ENCODE results near the gene CPSF2. TPM values are rescaled to one million over a fixed set of nuclear protein-coding genes. Genes with fewer than 3 reads are reported as not detected.
A peak's percentile ranks its signal among the peaks of the same experiment; 100 is the strongest.

Gene CPSF2
- 43.0 TPM for polyA plus RNA-seq (2013, experiment 1 of 2)
- polyA plus RNA-seq (2013, experiment 2 of 2) = 50.3 TPM

GRCh38 chr14:92121670-92122350 lies at the start of gene CPSF2, which contains the start of gene NDUFB1:
Gene CPSF2 (plus strand): TSS chr14:92121969. CDS start chr14:92130985, 9,016 bp downstream.
Gene NDUFB1 (minus strand): TSS chr14:92121706. CDS start chr14:92117637, 4,069 bp downstream.
- H3K9me3 ChIP-seq (ENCODE audit: insufficient read depth, low read depth, low read length) = no peaks in the 10 kb centered on the region
- H3K4me1 ChIP-seq (ENCODE audit: insufficient read depth, low read length) = 0 out of 2 replicates have a peak, but pooled peaks cover 2% of the 10 kb centered on the region
- peaks cover 56% of the 10 kb centered on the region for H3K36me3 ChIP-seq (ENCODE audit: insufficient read depth, low read length)
- peak within 1 kb of the TSS; percentile 99 for H3K9ac ChIP-seq (ENCODE audit: low read depth, low read length)
- under 1% methylated on average over 55 of the region's 55 CpGs for WGBS
- peak within 1 kb of the TSS; percentile 97 for H3K4me3 ChIP-seq (ENCODE audit: low read length)
- H3K27ac ChIP-seq (ENCODE audit: low read depth, low read length) = peak within 1 kb of the TSS; percentile 91
- no peaks in the 10 kb centered on the region for H3K27me3 ChIP-seq (ENCODE audit: insufficient read depth, low read length)

GRCh38 chr14:92074555-92074954 lies 47.2 kb upstream of the CPSF2 start:
- Histone ChIP-seq H3K4me1 (ENCODE audit: insufficient read depth, low read length) (no peaks in the 10 kb centered on the region), H3K27me3 (ENCODE audit: insufficient read depth, low read length) (no peaks in the 10 kb centered on the region), H3K36me3 (ENCODE audit: insufficient read depth, low read length) (peaks cover 73% of the 10 kb centered on the region)

GRCh38 chr14:92088494-92088893 lies 33.3 kb upstream of the CPSF2 start:
- Histone ChIP-seq H3K27ac (ENCODE audit: low read depth, low read length) (no peak overlapping the region), H3K9ac (ENCODE audit: low read depth, low read length) (no peak overlapping the region), H3K4me1 (ENCODE audit: insufficient read depth, low read length) (no peaks in the 10 kb centered on the region), H3K27me3 (ENCODE audit: insufficient read depth, low read length) (no peaks in the 10 kb centered on the region), H3K36me3 (ENCODE audit: insufficient read depth, low read length) (peaks cover 75% of the 10 kb centered on the region), H3K9me3 (ENCODE audit: insufficient read depth, low read depth, low read length) (no peaks in the 10 kb centered on the region), H3K4me3 (ENCODE audit: low read length) (no peak overlapping the region)
- 96% methylated on average over 5 of the region's 5 CpGs for WGBS

More at GRCh38 chr14:92074555-92074954, 47.2 kb upstream of the CPSF2 start:
- no peak overlapping the region for H3K9ac ChIP-seq (ENCODE audit: low read depth, low read length)
- no peaks in the 10 kb centered on the region for H3K9me3 ChIP-seq (ENCODE audit: insufficient read depth, low read depth, low read length)
- no peak overlapping the region for H3K4me3 ChIP-seq (ENCODE audit: low read length)
- H3K27ac ChIP-seq (ENCODE audit: low read depth, low read length) = no peak overlapping the region

- no peak overlapping the region for H3K9ac ChIP-seq (ENCODE audit: low read depth, low read length)
- 79% methylated on average over 1 of the region's 1 CpG for WGBS
- H3K9me3 ChIP-seq (ENCODE audit: insufficient read depth, low read depth, low read length) = no peaks in the 10 kb centered on the region
- no peaks in the 10 kb centered on the region for H3K27me3 ChIP-seq (ENCODE audit: insufficient read depth, low read length)
- H3K27ac ChIP-seq (ENCODE audit: low read depth, low read length) = no peak overlapping the region
- H3K4me1 ChIP-seq (ENCODE audit: insufficient read depth, low read length) = no peaks in the 10 kb centered on the region
- H3K36me3 ChIP-seq (ENCODE audit: insufficient read depth, low read length) = peaks cover 70% of the 10 kb centered on the region
- no peak overlapping the region for H3K4me3 ChIP-seq (ENCODE audit: low read length)
These were observed 28.4 kb upstream of the CPSF2 start for GRCh38 chr14:92093320-92093719.

GRCh38 chr14:92099802-92100201 lies 22.0 kb upstream of the CPSF2 start:
- peaks cover 19% of the 10 kb centered on the region for H3K36me3 ChIP-seq (ENCODE audit: insufficient read depth, low read length)
- no peak overlapping the region for H3K9ac ChIP-seq (ENCODE audit: low read depth, low read length)
- H3K4me3 ChIP-seq (ENCODE audit: low read length) = no peak overlapping the region
- H3K27me3 ChIP-seq (ENCODE audit: insufficient read depth, low read length) = no peaks in the 10 kb centered on the region
- no peaks in the 10 kb centered on the region for H3K9me3 ChIP-seq (ENCODE audit: insufficient read depth, low read depth, low read length)
- H3K27ac ChIP-seq (ENCODE audit: low read depth, low read length) = no peak overlapping the region
- peaks cover 8% of the 10 kb centered on the region for H3K4me1 ChIP-seq (ENCODE audit: insufficient read depth, low read length)

GRCh38 chr14:92103363-92103989 lies 18.3 kb upstream of the CPSF2 start:
- H3K36me3 ChIP-seq (ENCODE audit: insufficient read depth, low read length) = no peaks in the 10 kb centered on the region
- H3K9ac ChIP-seq (ENCODE audit: low read depth, low read length) = no peak overlapping the region
- no peaks in the 10 kb centered on the region for H3K9me3 ChIP-seq (ENCODE audit: insufficient read depth, low read depth, low read length)
- no peaks in the 10 kb centered on the region for H3K27me3 ChIP-seq (ENCODE audit: insufficient read depth, low read length)
- no peak overlapping the region for H3K4me3 ChIP-seq (ENCODE audit: low read length)
- peaks cover 21% of the 10 kb centered on the region for H3K4me1 ChIP-seq (ENCODE audit: insufficient read depth, low read length)
- H3K27ac ChIP-seq (ENCODE audit: low read depth, low read length) = no peak overlapping the region
- WGBS = 89% methylated on average over 7 of the region's 7 CpGs

- Histone ChIP-seq H3K9ac (ENCODE audit: low read depth, low read length) (peak overlapping the region; percentile 77), H3K9me3 (ENCODE audit: insufficient read depth, low read depth, low read length) (no peaks in the 10 kb centered on the region), H3K36me3 (ENCODE audit: insufficient read depth, low read length) (no peaks in the 10 kb centered on the region), H3K4me3 (ENCODE audit: low read length) (peak overlapping the region; percentile 84), H3K27me3 (ENCODE audit: insufficient read depth, low read length) (no peaks in the 10 kb centered on the region), H3K4me1 (ENCODE audit: insufficient read depth, low read length) (peaks cover 20% of the 10 kb centered on the region), H3K27ac (ENCODE audit: low read depth, low read length) (no peak overlapping the region)
- WGBS = 69% methylated on average over 14 of the region's 16 CpGs
These were observed 16.5 kb upstream of the CPSF2 start for GRCh38 chr14:92105073-92105892.

- Histone ChIP-seq H3K27ac (ENCODE audit: low read depth, low read length) (no peak overlapping the region), H3K4me1 (ENCODE audit: insufficient read depth, low read length) (peaks cover 16% of the 10 kb centered on the region), H3K9me3 (ENCODE audit: insufficient read depth, low read depth, low read length) (no peaks in the 10 kb centered on the region), H3K36me3 (ENCODE audit: insufficient read depth, low read length) (no peaks in the 10 kb centered on the region), H3K27me3 (ENCODE audit: insufficient read depth, low read length) (no peaks in the 10 kb centered on the region), H3K4me3 (ENCODE audit: low read length) (peak overlapping the region; percentile 84), H3K9ac (ENCODE audit: low read depth, low read length) (peak overlapping the region; percentile 77)
- 0% methylated on average over 10 of the region's 10 CpGs for WGBS
These were observed 16.0 kb upstream of the CPSF2 start for GRCh38 chr14:92105893-92106142.

GRCh38 chr14:92106143-92106926 lies 15.4 kb upstream of the CPSF2 start, which contains the start of gene ATXN3:
Gene ATXN3 (minus strand): TSS chr14:92106582. CDS start chr14:92106552, 30 bp downstream.
- Histone ChIP-seq H3K4me1 (ENCODE audit: insufficient read depth, low read length) (peaks cover 16% of the 10 kb centered on the region), H3K36me3 (ENCODE audit: insufficient read depth, low read length) (no peaks in the 10 kb centered on the region), H3K4me3 (ENCODE audit: low read length) (peak within 1 kb of the TSS; percentile 84), H3K9ac (ENCODE audit: low read depth, low read length) (peak within 1 kb of the TSS; percentile 77), H3K27ac (ENCODE audit: low read depth, low read length) (peak within 1 kb of the TSS; percentile 70), H3K27me3 (ENCODE audit: insufficient read depth, low read length) (no peaks in the 10 kb centered on the region), H3K9me3 (ENCODE audit: insufficient read depth, low read depth, low read length) (no peaks in the 10 kb centered on the region)
- WGBS = under 1% methylated on average over 59 of the region's 66 CpGs

- H3K27me3 ChIP-seq (ENCODE audit: insufficient read depth, low read length) = no peaks in the 10 kb centered on the region
- H3K9me3 ChIP-seq (ENCODE audit: insufficient read depth, low read depth, low read length) = no peaks in the 10 kb centered on the region
- peak overlapping the region; percentile 37 for H3K4me3 ChIP-seq (ENCODE audit: low read length)
- peaks cover 16% of the 10 kb centered on the region for H3K4me1 ChIP-seq (ENCODE audit: insufficient read depth, low read length)
- peak overlapping the region; percentile 74; the same call in 1 of the 2 replicates for H3K27ac ChIP-seq (ENCODE audit: low read depth, low read length)
- H3K36me3 ChIP-seq (ENCODE audit: insufficient read depth, low read length) = no peaks in the 10 kb centered on the region
- H3K9ac ChIP-seq (ENCODE audit: low read depth, low read length) = peak overlapping the region; percentile 29; the same call in 1 of the 2 replicates
- WGBS = 15% methylated on average over 11 of the region's 11 CpGs
These were observed 13.2 kb upstream of the CPSF2 start for GRCh38 chr14:92108345-92109254.
